Measurements from ENCODE around the gene ZNF385A.
"Not testable (repeated sequence)": the region's sequence is repeated elsewhere in the genome, so short reads cannot be mapped to it uniquely, and the experiment has no call there.

The ZNF385A gene

GRCh38 chr12:54372113-54372806 lies 12.3 kb downstream of the ZNF385A start:
- DNase-seq, result peak in 1 of 2 experiments; percentile 56

GRCh38 chr12:54371328-54372112 lies 13.0 kb downstream of the ZNF385A start:
- DNase-seq, result peak; percentile 87 to 94

- peak in 1 of 2 experiments; percentile 31 for DNase-seq
These were observed 14.3 kb downstream of the ZNF385A start for GRCh38 chr12:54370171-54370730.

DNA sequence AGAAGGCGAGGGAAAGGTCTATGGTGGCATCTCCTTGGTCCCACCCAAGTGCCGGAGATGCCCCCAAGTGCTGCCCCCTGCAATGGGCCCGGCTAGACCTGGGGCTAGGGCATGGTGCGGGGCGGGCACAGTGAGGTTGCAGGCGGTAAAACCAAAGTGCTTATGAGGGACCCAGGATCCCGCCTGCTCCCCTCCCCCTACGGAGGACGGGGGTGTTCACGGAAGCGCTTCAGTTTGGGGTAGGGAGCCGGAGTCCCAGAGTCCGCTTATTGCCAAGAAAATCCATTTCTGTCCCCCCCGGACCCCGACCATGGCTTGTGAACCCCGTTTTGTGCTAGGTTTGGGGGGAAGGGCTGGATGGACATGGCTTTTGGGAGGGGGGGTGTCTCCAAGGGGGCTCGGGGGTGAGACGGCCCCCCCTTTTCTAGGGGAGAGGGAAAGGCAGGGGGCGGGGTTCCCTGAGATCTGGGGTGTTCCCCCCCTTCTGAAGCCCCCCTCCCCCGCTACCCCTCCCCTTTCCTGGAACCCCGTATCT lies 14.9 kb downstream of the ZNF385A start:
- no peak for DNase-seq

- peak; percentile 86 to 93 for DNase-seq
These were observed 15.6 kb downstream of the ZNF385A start for GRCh38 chr12:54368709-54369596.

GRCh38 chr12:54368025-54368708 lies 16.4 kb downstream of the ZNF385A start:
- DNase-seq, result no peak

- DNase-seq, result no peak
These were observed 20.1 kb downstream of the ZNF385A start, which contains the start of gene GPR84 for GRCh38 chr12:54364413-54364812. Gene GPR84, minus strand, starts transcription at chr12:54364486. Its CDS starts 635 bp downstream, at chr12:54363851.

GRCh38 chr12:54363618-54364017 lies 20.9 kb downstream of the ZNF385A start:
- DNase-seq, result no peak

DNA sequence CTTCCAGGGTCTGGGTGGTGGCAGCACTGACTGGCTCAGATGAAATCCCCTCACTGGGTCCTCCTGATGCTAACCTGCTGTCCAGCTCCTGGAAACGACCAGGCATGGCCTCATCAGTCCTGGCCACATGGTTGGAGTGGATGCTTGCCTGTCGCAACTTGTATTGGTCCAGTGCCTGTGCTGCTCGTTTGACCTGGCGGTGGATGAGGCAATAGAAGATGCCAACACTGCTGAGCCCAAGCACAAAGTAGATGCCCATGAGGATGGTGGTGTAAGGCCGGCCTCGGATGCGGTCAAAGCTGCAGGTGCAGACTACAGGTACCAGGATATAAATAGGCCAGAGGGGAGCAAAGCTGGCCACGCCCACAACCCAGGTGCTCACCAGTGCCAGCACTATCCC lies 21.5 kb downstream of the ZNF385A start:
- DNase-seq, result no peak

GRCh38 chr12:54360717-54361456 lies 23.6 kb downstream of the ZNF385A start:
- peak; percentile 88 to 89 for DNase-seq

DNA sequence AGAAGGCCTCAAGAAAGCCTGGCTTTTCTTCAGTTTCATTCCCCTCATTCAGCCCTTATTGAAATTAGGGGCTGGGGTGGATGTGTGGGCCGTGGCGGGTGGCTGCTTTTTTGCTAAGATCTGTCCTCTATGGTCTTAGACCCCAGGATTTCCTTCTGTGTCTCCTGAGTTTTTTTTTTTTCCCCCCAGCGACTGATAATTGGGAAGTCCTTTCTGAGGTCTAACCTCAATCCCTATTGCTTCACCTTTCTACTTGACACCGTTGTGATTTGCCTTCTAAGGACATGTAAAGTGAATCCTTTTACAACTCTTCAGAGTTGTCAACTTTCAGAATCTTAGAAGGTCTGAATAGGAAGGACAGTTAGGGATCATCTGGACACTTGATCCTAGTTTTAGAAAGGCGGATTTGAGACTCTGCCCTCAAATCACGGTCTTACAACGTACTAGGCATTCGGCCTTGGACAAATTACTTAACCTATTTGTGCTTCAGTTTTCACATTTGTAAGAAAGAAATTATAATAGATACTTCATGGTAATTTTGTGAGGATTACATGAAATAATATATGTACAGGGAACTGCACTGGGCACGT lies 24.7 kb downstream of the ZNF385A start:
- no peak for DNase-seq

DNA sequence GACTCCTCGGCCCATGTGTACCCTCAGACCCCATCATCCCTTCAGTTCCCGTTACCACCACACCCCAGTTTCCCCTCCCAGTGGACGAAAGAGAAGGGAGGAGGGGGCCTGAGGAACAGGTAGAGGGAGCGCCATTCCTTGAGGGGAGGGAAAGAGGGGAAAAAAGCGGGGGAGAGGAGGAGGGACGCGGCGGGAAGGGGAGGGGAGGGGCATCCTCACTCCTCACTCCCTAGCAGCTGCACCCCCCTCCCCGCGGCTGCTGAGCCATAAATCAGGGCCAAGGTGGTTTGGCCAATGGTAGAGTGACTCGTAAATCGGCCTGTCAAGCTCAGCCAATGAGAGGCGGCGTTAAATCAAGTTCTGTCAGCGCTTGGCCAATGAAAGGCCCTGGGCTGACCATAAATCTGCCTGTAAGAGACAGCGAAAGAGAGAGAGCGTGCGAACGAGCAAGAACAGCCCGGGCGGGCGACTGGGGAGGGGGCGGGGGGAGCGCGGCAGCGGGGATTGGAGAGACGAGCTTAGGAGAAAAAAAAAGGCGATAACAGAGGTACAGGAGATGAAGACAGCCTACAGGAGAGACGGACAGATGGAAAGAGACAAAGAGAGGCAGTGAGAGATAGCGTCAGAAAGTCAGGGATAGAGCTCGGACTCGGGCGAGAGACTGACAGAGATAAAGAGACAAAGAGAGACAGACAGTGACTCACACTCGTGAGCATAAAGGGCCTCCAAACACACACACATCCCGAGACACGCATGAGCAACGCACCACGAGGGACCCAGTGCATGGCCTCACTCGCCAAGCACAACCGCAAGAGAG lies 25.4 kb downstream of the ZNF385A start:
- DNase-seq, result peak; percentile 99 to 100

GRCh38 chr12:54358191-54358944 lies 26.2 kb downstream of the ZNF385A start:
- peak; percentile 41 to 81 for DNase-seq

DNA sequence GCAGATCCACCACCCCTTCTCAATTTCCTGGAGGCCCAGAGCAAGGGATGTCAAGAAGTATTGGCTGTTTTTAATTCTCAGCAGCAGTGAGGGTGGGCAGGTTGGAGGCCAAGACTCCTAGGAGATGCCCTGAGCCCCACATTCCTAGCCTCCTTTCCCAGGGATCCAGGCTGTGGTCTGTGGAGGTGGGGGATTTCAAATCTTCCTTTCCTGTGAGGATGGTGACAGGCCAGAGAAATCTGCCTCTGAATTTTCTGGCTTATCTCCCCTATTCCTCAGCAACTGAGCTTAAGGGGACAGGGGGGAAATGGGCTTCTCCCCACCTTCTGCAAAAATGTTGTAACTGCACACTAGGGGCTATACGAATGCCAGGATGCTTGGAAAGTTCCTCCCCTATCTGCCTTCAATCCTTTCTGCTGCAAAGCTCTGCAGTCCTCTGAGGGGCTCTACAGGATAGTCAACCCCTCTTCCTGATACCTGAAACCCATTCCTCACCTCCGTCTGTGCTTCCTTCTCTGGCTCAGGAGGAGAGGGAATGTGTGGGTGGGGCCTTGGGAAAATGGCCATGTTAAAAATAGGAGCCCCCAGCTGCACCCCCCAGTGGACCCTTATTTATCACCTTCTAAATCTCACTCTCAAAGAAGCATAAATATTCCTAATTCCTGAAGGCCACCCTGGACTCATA lies 26.9 kb downstream of the ZNF385A start:
- DNase-seq, result peak in 1 of 2 experiments; percentile 45

- no peak for DNase-seq
These were observed 27.6 kb downstream of the ZNF385A start for GRCh38 chr12:54356951-54357356.

- no peak for DNase-seq
These were observed 28.3 kb downstream of the ZNF385A start for GRCh38 chr12:54356228-54356627.

- DNase-seq, result no peak
These were observed 29.3 kb downstream of the ZNF385A start for GRCh38 chr12:54355104-54355815.

DNA sequence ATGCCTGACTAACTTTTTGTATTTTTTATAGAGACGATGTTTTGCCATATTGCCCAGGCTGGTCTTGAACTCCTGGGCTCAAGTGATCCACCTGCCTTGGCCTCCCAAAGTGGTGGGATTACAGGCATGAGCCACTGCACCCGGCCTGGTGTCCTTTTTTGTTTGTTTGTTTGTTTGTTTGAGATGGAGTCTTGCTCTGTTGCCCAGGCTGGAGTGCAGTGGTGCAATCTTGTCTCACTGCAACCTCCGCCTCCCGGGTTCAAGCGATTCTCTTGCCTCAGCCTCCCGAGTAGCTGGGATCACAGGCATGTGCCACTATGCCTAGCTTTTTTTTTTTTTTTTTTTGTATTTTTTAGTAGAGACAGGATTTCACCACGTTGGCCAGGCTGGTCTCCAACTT lies 30.3 kb downstream of the ZNF385A start:
- not testable (repeated sequence) for DNase-seq
